22Rv1 (cell line): Measurements from ENCODE around the gene ZNF773.

Experiments
- CTCF ChIP-seq: fragments of 450-650 bp; IDR thresholded peaks from 2 replicates; pipeline ENCODE4 v1.5.1; 2017; ENCODE audit warnings: mild to moderate bottlenecking
- ZFX ChIP-seq: fragments of 450-650 bp; IDR thresholded peaks from 2 replicates; pipeline ENCODE4 v1.6.1; 2017; ENCODE audit warnings: antibody characterized with exemption, borderline replicate concordance

GRCh38 chr19:57512845-57513244 lies 13.1 kb downstream of the ZNF773 start:
- TF ChIP-seq CTCF = no peak
- no peak for TF ChIP-seq ZFX
